ENCODE results near the gene R3HDM2.

Gene R3HDM2

GRCh38 chr12:57236925-57237595, 193.8 kb downstream of the R3HDM2 start:
- peaks cover 25% of the 10 kb centered on the region for H3K36me3 ChIP-seq (ENCODE audit: control insufficient read depth, insufficient read depth, low read length)
- H3K4me1 ChIP-seq (ENCODE audit: control insufficient read depth, insufficient read depth, low read length): peaks cover 12% of the 10 kb centered on the region
- peak overlapping the region; percentile 71 for H3K4me3 ChIP-seq (ENCODE audit: low read depth, low read length)
- H3K9ac ChIP-seq (ENCODE audit: low read depth, low read length): no peak overlapping the region
- peaks cover 79% of the 10 kb centered on the region for H3K27me3 ChIP-seq (ENCODE audit: control insufficient read depth, insufficient read depth, low read length)
- H3K9me3 ChIP-seq (ENCODE audit: control insufficient read depth, insufficient read depth, low read length): no peaks in the 10 kb centered on the region

- Histone ChIP-seq H3K4me1 (ENCODE audit: control insufficient read depth, insufficient read depth, low read length) (peaks cover 12% of the 10 kb centered on the region), H3K27me3 (ENCODE audit: control insufficient read depth, insufficient read depth, low read length) (peaks cover 72% of the 10 kb centered on the region), H3K4me3 (ENCODE audit: low read depth, low read length) (peak overlapping the region; percentile 71), H3K9me3 (ENCODE audit: control insufficient read depth, insufficient read depth, low read length) (no peaks in the 10 kb centered on the region), H3K9ac (ENCODE audit: low read depth, low read length) (no peak overlapping the region), H3K36me3 (ENCODE audit: control insufficient read depth, insufficient read depth, low read length) (peaks cover 32% of the 10 kb centered on the region)
Observed at GRCh38 chr12:57236201-57236924, 194.5 kb downstream of the R3HDM2 start.

- peaks cover 32% of the 10 kb centered on the region for H3K36me3 ChIP-seq (ENCODE audit: control insufficient read depth, insufficient read depth, low read length)
- H3K9me3 ChIP-seq (ENCODE audit: control insufficient read depth, insufficient read depth, low read length): no peaks in the 10 kb centered on the region
- H3K27me3 ChIP-seq (ENCODE audit: control insufficient read depth, insufficient read depth, low read length): peaks cover 66% of the 10 kb centered on the region
- no peak overlapping the region for H3K9ac ChIP-seq (ENCODE audit: low read depth, low read length)
- H3K4me1 ChIP-seq (ENCODE audit: control insufficient read depth, insufficient read depth, low read length): peaks cover 9% of the 10 kb centered on the region
- H3K4me3 ChIP-seq (ENCODE audit: low read depth, low read length): peak overlapping the region; percentile 71
Observed at GRCh38 chr12:57235728-57236131, 195.1 kb downstream of the R3HDM2 start.

GRCh38 chr12:57235017-57235727, 195.7 kb downstream of the R3HDM2 start:
- H3K36me3 ChIP-seq (ENCODE audit: control insufficient read depth, insufficient read depth, low read length): peaks cover 32% of the 10 kb centered on the region
- H3K27me3 ChIP-seq (ENCODE audit: control insufficient read depth, insufficient read depth, low read length): peaks cover 60% of the 10 kb centered on the region
- H3K4me1 ChIP-seq (ENCODE audit: control insufficient read depth, insufficient read depth, low read length): peaks cover 10% of the 10 kb centered on the region

GRCh38 chr12:57234571-57235016, 196.2 kb downstream of the R3HDM2 start:
- H3K9ac ChIP-seq (ENCODE audit: low read depth, low read length): no peak overlapping the region
- H3K36me3 ChIP-seq (ENCODE audit: control insufficient read depth, insufficient read depth, low read length): peaks cover 32% of the 10 kb centered on the region
- H3K27me3 ChIP-seq (ENCODE audit: control insufficient read depth, insufficient read depth, low read length): peaks cover 54% of the 10 kb centered on the region

More at GRCh38 chr12:57235017-57235727, 195.7 kb downstream of the R3HDM2 start:
- no peak overlapping the region for H3K9ac ChIP-seq (ENCODE audit: low read depth, low read length)
- peak overlapping the region; percentile 5 for H3K4me3 ChIP-seq (ENCODE audit: low read depth, low read length)
- no peaks in the 10 kb centered on the region for H3K9me3 ChIP-seq (ENCODE audit: control insufficient read depth, insufficient read depth, low read length)

GRCh38 chr12:57234233-57234570, 196.6 kb downstream of the R3HDM2 start:
- Histone ChIP-seq H3K4me3 (ENCODE audit: low read depth, low read length) (no peak overlapping the region), H3K9ac (ENCODE audit: low read depth, low read length) (no peak overlapping the region), H3K9me3 (ENCODE audit: control insufficient read depth, insufficient read depth, low read length) (no peaks in the 10 kb centered on the region), H3K4me1 (ENCODE audit: control insufficient read depth, insufficient read depth, low read length) (peaks cover 8% of the 10 kb centered on the region), H3K27me3 (ENCODE audit: control insufficient read depth, insufficient read depth, low read length) (peaks cover 51% of the 10 kb centered on the region), H3K36me3 (ENCODE audit: control insufficient read depth, insufficient read depth, low read length) (peaks cover 32% of the 10 kb centered on the region)

More at GRCh38 chr12:57234571-57235016, 196.2 kb downstream of the R3HDM2 start:
- H3K9me3 ChIP-seq (ENCODE audit: control insufficient read depth, insufficient read depth, low read length): no peaks in the 10 kb centered on the region
- H3K4me3 ChIP-seq (ENCODE audit: low read depth, low read length): no peak overlapping the region
- peaks cover 8% of the 10 kb centered on the region for H3K4me1 ChIP-seq (ENCODE audit: control insufficient read depth, insufficient read depth, low read length)

- Histone ChIP-seq H3K27me3 (ENCODE audit: control insufficient read depth, insufficient read depth, low read length) (peaks cover 53% of the 10 kb centered on the region), H3K36me3 (ENCODE audit: control insufficient read depth, insufficient read depth, low read length) (peaks cover 32% of the 10 kb centered on the region), H3K4me3 (ENCODE audit: low read depth, low read length) (no peak overlapping the region), H3K9me3 (ENCODE audit: control insufficient read depth, insufficient read depth, low read length) (no peaks in the 10 kb centered on the region), H3K4me1 (ENCODE audit: control insufficient read depth, insufficient read depth, low read length) (peaks cover 8% of the 10 kb centered on the region), H3K9ac (ENCODE audit: low read depth, low read length) (no peak overlapping the region)
Observed at GRCh38 chr12:57233357-57234232, 197.2 kb downstream of the R3HDM2 start.

- Histone ChIP-seq H3K4me3 (ENCODE audit: low read depth, low read length) (no peak overlapping the region), H3K9me3 (ENCODE audit: control insufficient read depth, insufficient read depth, low read length) (no peaks in the 10 kb centered on the region), H3K9ac (ENCODE audit: low read depth, low read length) (no peak overlapping the region), H3K4me1 (ENCODE audit: control insufficient read depth, insufficient read depth, low read length) (peaks cover 9% of the 10 kb centered on the region), H3K36me3 (ENCODE audit: control insufficient read depth, insufficient read depth, low read length) (peaks cover 32% of the 10 kb centered on the region), H3K27me3 (ENCODE audit: control insufficient read depth, insufficient read depth, low read length) (peaks cover 52% of the 10 kb centered on the region)
Observed at GRCh38 chr12:57232156-57232756, 198.6 kb downstream of the R3HDM2 start.

GRCh38 chr12:57231276-57232021, 199.4 kb downstream of the R3HDM2 start:
- Histone ChIP-seq H3K9ac (ENCODE audit: low read depth, low read length) (no peak overlapping the region), H3K36me3 (ENCODE audit: control insufficient read depth, insufficient read depth, low read length) (peaks cover 32% of the 10 kb centered on the region), H3K4me3 (ENCODE audit: low read depth, low read length) (no peak overlapping the region), H3K4me1 (ENCODE audit: control insufficient read depth, insufficient read depth, low read length) (peaks cover 12% of the 10 kb centered on the region), H3K9me3 (ENCODE audit: control insufficient read depth, insufficient read depth, low read length) (no peaks in the 10 kb centered on the region), H3K27me3 (ENCODE audit: control insufficient read depth, insufficient read depth, low read length) (peaks cover 48% of the 10 kb centered on the region)

GRCh38 chr12:57230381-57231155, 200.3 kb downstream of the R3HDM2 start:
- H3K36me3 ChIP-seq (ENCODE audit: control insufficient read depth, insufficient read depth, low read length): peaks cover 32% of the 10 kb centered on the region
- H3K4me1 ChIP-seq (ENCODE audit: control insufficient read depth, insufficient read depth, low read length): peaks cover 13% of the 10 kb centered on the region
- peak overlapping the region; percentile 95 for H3K4me3 ChIP-seq (ENCODE audit: low read depth, low read length)
- H3K9ac ChIP-seq (ENCODE audit: low read depth, low read length): peak overlapping the region; percentile 97
- peaks cover 48% of the 10 kb centered on the region for H3K27me3 ChIP-seq (ENCODE audit: control insufficient read depth, insufficient read depth, low read length)
- H3K9me3 ChIP-seq (ENCODE audit: control insufficient read depth, insufficient read depth, low read length): no peaks in the 10 kb centered on the region
